ENCODE measurements around the gene THAP5. TPM values are rescaled to one million over a fixed set of nuclear protein-coding genes. Genes with fewer than 3 reads are reported as not detected.

Gene THAP5
- polyA plus RNA-seq, 1 donor (not counting 4 experiments of a cell fraction or from before 2014, with no cell fraction given): 9.2 TPM

DNA sequence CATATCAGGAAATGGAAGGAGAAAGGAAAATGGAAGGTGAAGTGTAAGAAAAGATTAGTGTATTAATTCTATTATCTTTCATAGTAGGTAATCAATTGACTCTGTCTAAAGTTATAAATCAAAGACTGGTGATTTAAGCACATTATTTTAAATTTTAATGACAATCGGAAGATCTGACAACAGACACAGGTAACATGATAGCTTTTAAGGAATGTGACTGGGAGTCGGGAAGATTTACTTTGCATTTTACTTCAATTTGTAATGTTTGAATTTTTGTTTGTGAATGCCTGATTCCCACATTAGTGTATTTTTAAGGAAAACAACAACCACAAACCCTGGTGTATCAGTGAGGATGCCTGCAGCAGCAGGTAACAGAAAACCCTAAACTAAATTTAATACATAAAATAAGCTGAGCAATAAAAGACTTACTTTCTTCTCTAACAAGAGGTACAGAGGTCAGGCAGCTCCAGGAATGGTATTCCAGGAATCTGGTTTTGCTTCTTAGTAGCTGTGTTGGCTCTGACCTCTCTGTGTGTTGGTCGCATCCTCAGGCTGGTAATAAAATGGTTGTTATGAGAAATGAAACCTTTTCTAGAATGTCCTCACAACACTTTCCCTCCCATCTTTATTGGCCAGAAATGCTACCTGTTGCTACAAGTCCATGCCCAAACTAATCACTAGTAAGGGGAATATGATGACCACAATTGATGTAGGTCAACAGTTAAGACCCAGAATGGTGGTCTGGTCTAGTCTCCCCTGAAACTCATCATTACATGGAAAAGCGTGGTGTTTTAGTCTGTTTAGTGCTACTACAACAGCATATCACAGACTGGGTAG is 12.4 kb upstream of the THAP5 start:
- Histone ChIP-seq H3K27ac (ENCODE audit: control insufficient read depth, insufficient read depth, low read length) (no peak overlapping the region), H3K27me3 (ENCODE audit: control insufficient read depth, extremely low read depth, insufficient read depth, low read length) (no peaks in the 10 kb centered on the region), H3K79me2 (ENCODE audit: control insufficient read depth, insufficient read depth, low read length) (no peaks in the 10 kb centered on the region), H3K4me2 (ENCODE audit: control insufficient read depth, extremely low read depth, insufficient read depth, low read depth, low read length) (no peak overlapping the region), H4K20me1 (ENCODE audit: control insufficient read depth, extremely low read depth, insufficient read depth, low read length) (no peaks in the 10 kb centered on the region), H3K4me1 (ENCODE audit: control insufficient read depth, extremely low read depth, insufficient read depth, low read length) (no peaks in the 10 kb centered on the region), H3K9me3 (ENCODE audit: control insufficient read depth, low read depth, low read length) (no peaks in the 10 kb centered on the region), H3K36me3 (ENCODE audit: control insufficient read depth in 2 of 2, extremely low read depth in 1 of 2, insufficient read depth in 2 of 2, low read length in 2 of 2) (peaks cover 0 to 6% of the 10 kb centered on the region in 2 experiments), H3K4me3 (ENCODE audit: control insufficient read depth in 2 of 3, extremely low read depth in 1 of 3, insufficient read depth in 2 of 3, low read depth in 1 of 3, low read length in 3 of 3) (no peak overlapping the region), H3K9me1 (ENCODE audit: control insufficient read depth, extremely low read depth, insufficient read depth, low read length) (no peaks in the 10 kb centered on the region), H3K9ac (ENCODE audit: control insufficient read depth, extremely low read depth, insufficient read depth, low read length) (no peak overlapping the region), H2AFZ (ENCODE audit: control insufficient read depth, low read length) (no peak overlapping the region)
- TF ChIP-seq CTCF (optimal IDR thresholded peaks at IDR 0.05 in 1 of 3, IDR thresholded peaks at IDR 0.05 in 1 of 3, conservative IDR thresholded peaks at IDR 0.05 in 1 of 3; ENCODE audit: extremely low read depth in 1 of 3, insufficient read depth in 2 of 3, low read length in 3 of 3): no peak
- TF ChIP-seq EZH2 (IDR thresholded peaks at IDR 0.05; ENCODE audit: low read length): no peak
- FAIRE-seq (no peak), DNase-seq (ENCODE audit: low read depth, low spot score) (no peak)
- dilution Hi-C loops (cut with MboI; ENCODE audit: extremely low pct_ligation_motif_present, low sequenced_read_pairs): no loop called here

GRCh38 chr7:108580298-108580697 is 10.8 kb upstream of the THAP5 start:
- H3K4me3 ChIP-seq (ENCODE audit: control insufficient read depth in 2 of 3, extremely low read depth in 1 of 3, insufficient read depth in 2 of 3, low read depth in 1 of 3, low read length in 3 of 3): no peak overlapping the region
- H3K36me3 ChIP-seq (ENCODE audit: control insufficient read depth in 2 of 2, extremely low read depth in 1 of 2, insufficient read depth in 2 of 2, low read length in 2 of 2): peaks cover 0 to 8% of the 10 kb centered on the region in 2 experiments
- H3K27me3 ChIP-seq (ENCODE audit: control insufficient read depth, extremely low read depth, insufficient read depth, low read length): no peaks in the 10 kb centered on the region
- TF ChIP-seq EZH2 (IDR thresholded peaks at IDR 0.05; ENCODE audit: low read length) (no peak), CTCF (optimal IDR thresholded peaks at IDR 0.05 in 1 of 3, IDR thresholded peaks at IDR 0.05 in 1 of 3, conservative IDR thresholded peaks at IDR 0.05 in 1 of 3; ENCODE audit: extremely low read depth in 1 of 3, insufficient read depth in 2 of 3, low read length in 3 of 3) (no peak)
- H3K4me2 ChIP-seq (ENCODE audit: control insufficient read depth, extremely low read depth, insufficient read depth, low read depth, low read length): no peak overlapping the region
- no peaks in the 10 kb centered on the region for H3K4me1 ChIP-seq (ENCODE audit: control insufficient read depth, extremely low read depth, insufficient read depth, low read length)
- no peaks in the 10 kb centered on the region for H3K9me3 ChIP-seq (ENCODE audit: control insufficient read depth, low read depth, low read length)
- no peaks in the 10 kb centered on the region for H3K9me1 ChIP-seq (ENCODE audit: control insufficient read depth, extremely low read depth, insufficient read depth, low read length)
- no peaks in the 10 kb centered on the region for H3K79me2 ChIP-seq (ENCODE audit: control insufficient read depth, insufficient read depth, low read length)
- DNase-seq (ENCODE audit: low read depth, low spot score): no peak
- H3K27ac ChIP-seq (ENCODE audit: control insufficient read depth, insufficient read depth, low read length): no peak overlapping the region
- no peaks in the 10 kb centered on the region for H4K20me1 ChIP-seq (ENCODE audit: control insufficient read depth, extremely low read depth, insufficient read depth, low read length)
- FAIRE-seq: no peak
- dilution Hi-C loops (cut with MboI; ENCODE audit: extremely low pct_ligation_motif_present, low sequenced_read_pairs): no loop called here
- H3K9ac ChIP-seq (ENCODE audit: control insufficient read depth, extremely low read depth, insufficient read depth, low read length): no peak overlapping the region
- H2AFZ ChIP-seq (ENCODE audit: control insufficient read depth, low read length): no peak overlapping the region
